H1 (cell line): Measurements from ENCODE around the gene INSM1. TPM values are rescaled to one million over a fixed set of nuclear protein-coding genes. Genes with fewer than 3 reads are reported as not detected.

Experiments
- CTCF ChIA-PET: fragments of 300-600 bp; sonication (Branson Sonifier 250); formaldehyde crosslinking; loops from one replicate; lab custom pipeline; 2021; ENCODE audit not compliant: partially characterized antibody; lab: Charles Lee
- POLR2A ChIA-PET: fragments of 300-600 bp; sonication (Branson Sonifier 250); formaldehyde crosslinking; loops from one replicate; lab custom pipeline; 2021; ENCODE audit warnings: inconsistent platforms; ENCODE audit not compliant: partially characterized antibody; lab: Charles Lee
- DNase-seq, 2 experiments: peaks; one replicate each; pipeline versions ENCODE4 v3.0.0 to v3.0.0-alpha.2; 2010 to 2022; ENCODE audit warnings: low spot score in 2 of 2, low read depth in 1 of 2, mixed read lengths in 1 of 2
- FAIRE-seq: peaks from 2 replicates; lab custom pipeline; 2011; peaks lifted over from hg19 to GRCh38; lab: Jason Lieb, UNC
- H2AFZ ChIP-seq: 2 replicates; pipeline ENCODE4 v1.8.1; 2012; ENCODE audit warnings: low read length, inconsistent platforms
- H2AK5ac ChIP-seq: 2 replicates; pipeline ENCODE4 v1.6.1; 2013; ENCODE audit warnings: low read depth, low read length
- H2BK120ac ChIP-seq: replicated peaks from 2 replicates; pipeline ENCODE3; 2013; ENCODE audit warnings: low read depth, low read length, inconsistent platforms
- H2BK12ac ChIP-seq: 2 replicates; pipeline ENCODE4 v1.6.1; 2013; ENCODE audit warnings: low read depth, low read length
- H2BK15ac ChIP-seq: 2 replicates; pipeline ENCODE4 v1.6.1; 2013; ENCODE audit warnings: low read length
- H2BK20ac ChIP-seq: 2 replicates; pipeline ENCODE4 v1.6.1; 2013; ENCODE audit warnings: low read length
- H2BK5ac ChIP-seq: 2 replicates; pipeline ENCODE4 v1.6.1; 2013; ENCODE audit warnings: low read depth, low read length
- H3K14ac ChIP-seq: 2 replicates; pipeline ENCODE4 v1.6.1; 2013; ENCODE audit warnings: inconsistent platforms; ENCODE audit not compliant: insufficient read length
- H3K18ac ChIP-seq: 2 replicates; pipeline ENCODE4 v1.6.1; 2013; ENCODE audit warnings: low read length; ENCODE audit errors: extremely low read depth
- H3K23ac ChIP-seq: 2 replicates; pipeline ENCODE4 v1.6.1; 2013; ENCODE audit warnings: inconsistent platforms; ENCODE audit not compliant: insufficient read length
- H3K23me2 ChIP-seq: 2 replicates; pipeline ENCODE4 v1.6.1; 2013; ENCODE audit warnings: low read depth, low read length
- H3K27ac ChIP-seq: 2 replicates; pipeline ENCODE4 v1.6.1; 2011; ENCODE audit warnings: low read depth, low read length, inconsistent platforms
- H3K27me3 ChIP-seq, 4 experiments: replicated peaks in 1 of 4; 1 replicate in 1 of 4; 2 replicates in 3 of 4; pipeline versions ENCODE4 v1.6.1 to v1.8.1; 2011 to 2013; ENCODE audit warnings: low read length in 3 of 4, mild to moderate bottlenecking in 3 of 4, inconsistent platforms in 2 of 4, mixed read lengths in 2 of 4, moderate library complexity in 1 of 4; ENCODE audit not compliant: control insufficient read depth in 3 of 4, insufficient read depth in 3 of 4; ENCODE audit errors: extremely low read depth in 1 of 4
- H3K36me3 ChIP-seq, 4 experiments: 2 replicates each; pipeline versions ENCODE4 v1.6.1 to v1.8.1; 2011 to 2013; ENCODE audit warnings: mild to moderate bottlenecking in 4 of 4, low read length in 3 of 4, moderate library complexity in 2 of 4, control low read depth in 1 of 4, inconsistent platforms in 1 of 4; ENCODE audit not compliant: insufficient read depth in 4 of 4, control insufficient read depth in 2 of 4
- H3K4ac ChIP-seq: replicated peaks from 2 replicates; pipeline ENCODE3; 2013; ENCODE audit warnings: low read length, low read depth, mixed read lengths, inconsistent platforms; ENCODE audit not compliant: insufficient read length
- H3K4me1 ChIP-seq, 4 experiments: replicated peaks in 1 of 4; 1 replicate in 1 of 4; 2 replicates in 3 of 4; pipeline versions ENCODE4 v1.6.1 to v1.8.1; 2011 to 2013; ENCODE audit warnings: low read length in 3 of 4, inconsistent platforms in 2 of 4, mixed read lengths in 1 of 4; ENCODE audit not compliant: insufficient read depth in 4 of 4, control insufficient read depth in 3 of 4
- H3K4me2 ChIP-seq, 2 experiments: 2 replicates each; pipeline versions ENCODE4 v1.6.1 to v1.8.1; 2011 to 2013; ENCODE audit warnings: low read depth in 2 of 2, low read length in 2 of 2, control low read depth in 1 of 2, inconsistent platforms in 1 of 2, mild to moderate bottlenecking in 1 of 2; ENCODE audit not compliant: insufficient read depth in 1 of 2
- H3K4me3 ChIP-seq, 4 experiments: fragments of 200-600, 300-600 bp in 1 of 4; sonication (generic), shearing (Covaris generic), sonication (Bioruptor Twin) in 1 of 4; 2 replicates each; pipeline versions ENCODE4 v1.5.1 to v1.8.1; 2011 to 2016; ENCODE audit warnings: low read length in 4 of 4, low read depth in 3 of 4, control low read depth in 2 of 4, inconsistent platforms in 2 of 4, mild to moderate bottlenecking in 2 of 4, mixed read lengths in 1 of 4, moderate library complexity in 1 of 4; ENCODE audit not compliant: insufficient read depth in 2 of 4; ENCODE audit errors: extremely low read depth in 1 of 4
- H3K56ac ChIP-seq: replicated peaks from 2 replicates; pipeline ENCODE3; 2013; ENCODE audit warnings: low read depth, mild to moderate bottlenecking, mixed read lengths, low read length, inconsistent platforms; ENCODE audit not compliant: insufficient read length
- H3K79me1 ChIP-seq: 2 replicates; pipeline ENCODE4 v1.6.1; 2013; ENCODE audit warnings: low read depth, low read length, control low read depth
- H3K79me2 ChIP-seq, 2 experiments: 2 replicates each; pipeline versions ENCODE4 v1.6.1 to v1.8.1; 2012 to 2013; ENCODE audit warnings: low read length in 2 of 2, mild to moderate bottlenecking in 2 of 2, inconsistent platforms in 1 of 2; ENCODE audit not compliant: insufficient read depth in 2 of 2, control insufficient read depth in 1 of 2
- H3K9ac ChIP-seq, 4 experiments: replicated peaks in 1 of 4; 1 replicate in 1 of 4; 2 replicates in 3 of 4; pipeline versions ENCODE4 v1.6.1 to v1.8.1; 2011 to 2013; ENCODE audit warnings: low read depth in 3 of 4, low read length in 3 of 4, control low read depth in 2 of 4, mild to moderate bottlenecking in 2 of 4, moderate library complexity in 2 of 4, inconsistent platforms in 1 of 4; ENCODE audit errors: extremely low read depth in 1 of 4
- H3K9me3 ChIP-seq, 2 experiments: 2 replicates each; pipeline versions ENCODE4 v1.6.1 to v1.8.1; 2012 to 2013; ENCODE audit warnings: mild to moderate bottlenecking in 2 of 2, moderate library complexity in 2 of 2, control low read depth in 1 of 2, inconsistent platforms in 1 of 2, low read depth in 1 of 2, low read length in 1 of 2, mixed read lengths in 1 of 2; ENCODE audit not compliant: insufficient read depth in 2 of 2
- H4K20me1 ChIP-seq, 2 experiments: replicated peaks in 1 of 2; 2 replicates each; pipeline versions ENCODE3 to v1.8.1; 2011 to 2013; ENCODE audit warnings: inconsistent platforms in 2 of 2, low read length in 2 of 2, mild to moderate bottlenecking in 1 of 2; ENCODE audit not compliant: insufficient read depth in 2 of 2, control insufficient read depth in 1 of 2
- H4K5ac ChIP-seq: 2 replicates; pipeline ENCODE4 v1.6.1; 2013; ENCODE audit warnings: low read length, low read depth, mixed read lengths, inconsistent platforms; ENCODE audit not compliant: insufficient read length
- H4K8ac ChIP-seq: 2 replicates; pipeline ENCODE4 v1.8.0; 2013; ENCODE audit warnings: mild to moderate bottlenecking, moderate library complexity, low read length, inconsistent platforms; ENCODE audit not compliant: insufficient read depth; ENCODE audit errors: extremely low read depth
- H4K91ac ChIP-seq: replicated peaks from 2 replicates; pipeline ENCODE3; 2013; ENCODE audit warnings: low read length, mixed read lengths, inconsistent platforms; ENCODE audit not compliant: insufficient read length
- BACH1 ChIP-seq: IDR thresholded peaks from 2 replicates; pipeline ENCODE4 v1.6.1; 2012; ENCODE audit warnings: low read length, improper control_type of control experiment
- BCL11A ChIP-seq, 2 experiments: IDR thresholded peaks; one replicate each; pipeline ENCODE4 v1.6.1; 2011; ENCODE audit warnings: low read depth in 2 of 2, low read length in 2 of 2, mild to moderate bottlenecking in 2 of 2
- CHD1 ChIP-seq: IDR thresholded peaks from 2 replicates; pipeline ENCODE4 v1.6.1; 2012; ENCODE audit warnings: low read depth, low read length, improper control_type of control experiment
- HDAC6 ChIP-seq: IDR thresholded peaks from one replicate; pipeline ENCODE4 v1.7.1; 2012; ENCODE audit warnings: low read depth, mild to moderate bottlenecking, inconsistent platforms, low read length, moderate library complexity
- NANOG ChIP-seq: IDR thresholded peaks from 2 replicates; pipeline ENCODE4 v1.6.1; 2011; ENCODE audit warnings: low read length, low read depth, mild to moderate bottlenecking, inconsistent platforms; ENCODE audit not compliant: insufficient read depth, poor library complexity, severe bottlenecking
- RAD21 ChIP-seq, 2 experiments: IDR thresholded peaks in 1 of 2; conservative IDR thresholded peaks in 1 of 2; 2 replicates each; pipeline ENCODE4 v1.6.1; 2011; ENCODE audit warnings: low read depth in 2 of 2, low read length in 2 of 2, improper control_type of control experiment in 1 of 2, inconsistent platforms in 1 of 2, mild to moderate bottlenecking in 1 of 2, moderate library complexity in 1 of 2
- RNF2 ChIP-seq: fragments of 200-900, 300-1000 bp; sonication (generic); IDR thresholded peaks from 2 replicates; pipeline ENCODE4 v1.7.1; 2016; ENCODE audit warnings: borderline replicate concordance, low read depth, mild to moderate bottlenecking, antibody characterized with exemption, low read length; ENCODE audit not compliant: poor library complexity, severe bottlenecking; ENCODE audit errors: missing control alignments
- RXRA ChIP-seq: IDR thresholded peaks from 2 replicates; pipeline ENCODE4 v1.6.1; 2011; ENCODE audit warnings: low read depth, mild to moderate bottlenecking, low read length, moderate library complexity; ENCODE audit not compliant: insufficient read depth
- WGBS, 2 experiments: shearing (Covaris generic) in 1 of 2; methylation state at CpG; one replicate each; pipeline versions ENCODE4 v1.1.6 to v1.1.7; 2013 to 2015; ENCODE audit warnings: low lambda C conversion rate in 2 of 2, mixed read lengths in 2 of 2, inconsistent platforms in 1 of 2, low coverage in 1 of 2, missing lambda C conversion rate in 1 of 2; ENCODE audit not compliant: insufficient replicate concordance in 2 of 2, insufficient coverage in 1 of 2, insufficient read length in 1 of 2; ENCODE audit errors: extremely low coverage in 1 of 2, missing lambda C conversion rate in 1 of 2; 5-methylcytosine and 5-hydroxymethylcytosine counted together
- polyA plus RNA-seq, 7 experiments: library from polyadenylated mRNA; depleted of rRNA in 3 of 7; stranded (reverse) in 5 of 7; unstranded in 2 of 7; fragments of >200 nt in 5 of 7; fragments of 200-250 nt in 2 of 7; gene quantifications; 1 replicate in 5 of 7; 2 replicates in 1 of 7; 4 replicates in 1 of 7; pipeline versions ENCODE4 v1.2.1 to v1.2.3, GENCODE V29; 2011 to 2013; ENCODE audit warnings: missing spikeins in 2 of 7, mixed read lengths in 2 of 7
- total RNA-seq: library from RNA; stranded (reverse); fragmentation: NEBNext Ultra II Directional; extraction: Animal tissue kit (Norgen Biotek cat#: 25700); gene quantifications from 2 replicates; pipeline ENCODE4 v1.2.1, GENCODE V29; 2021
- TF ChIP-seq, protein P1 (sequence below): IDR thresholded peaks from 2 replicates; pipeline ENCODE4 v1.6.1; 2011; ENCODE audit warnings: low read depth, mild to moderate bottlenecking, low read length; ENCODE audit not compliant: insufficient read depth

Gene INSM1
- total and polyA plus RNA-seq, 2 of the 8 experiments (the other 6 are each of a cell fraction or from before 2014, with no cell fraction given): 0.86 to 2.5 TPM

DNA sequence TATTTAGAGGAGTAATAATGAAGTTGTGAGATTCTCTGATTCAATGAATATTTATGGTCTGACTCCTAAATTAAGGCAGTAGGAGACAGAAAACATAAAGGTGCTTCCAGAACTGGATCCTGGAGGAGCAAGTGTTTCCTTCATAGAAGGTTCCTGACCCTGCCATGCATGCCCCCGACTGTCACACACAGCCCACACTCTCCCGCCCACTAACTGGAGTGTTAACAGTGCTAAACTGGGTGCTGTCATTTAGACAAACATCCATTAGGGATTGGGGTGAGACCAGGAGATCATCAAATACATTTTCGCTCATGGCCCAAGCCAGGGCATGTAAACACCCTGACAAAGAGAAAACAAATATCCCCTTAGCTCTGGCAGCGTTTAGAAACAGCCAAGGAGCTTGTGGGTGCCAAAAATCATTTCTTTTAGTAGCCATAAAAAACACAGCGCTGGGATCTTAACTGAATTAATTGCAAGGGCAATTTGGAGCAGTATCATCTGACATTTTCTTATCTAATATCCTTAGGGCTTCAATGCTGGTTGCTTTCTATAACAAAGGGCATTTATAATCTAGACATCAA is 46.8 kb downstream of the INSM1 start:
- no peak overlapping the region for H2BK12ac ChIP-seq
- H3K4me2 ChIP-seq: no peak overlapping the region
- H2BK15ac ChIP-seq: no peak overlapping the region
- H3K9ac ChIP-seq: no peak overlapping the region
- no peak for DNase-seq
- H3K36me3 ChIP-seq: no peaks in the 10 kb centered on the region
- H3K56ac ChIP-seq: no peak overlapping the region
- 85% methylated on average over 5 of the region's 5 CpGs; no CpG with 5 or more reads in 1 of the 2 experiments for WGBS, 2 experiments
- no peak overlapping the region for H2BK20ac ChIP-seq
- peaks cover 0 to 12% (median 5%) of the 10 kb centered on the region in 4 experiments; a peak in 5 of 7 replicates for H3K4me1 ChIP-seq
- no peak overlapping the region for H2BK120ac ChIP-seq
- H3K23ac ChIP-seq: no peak overlapping the region
- H4K8ac ChIP-seq: no peak overlapping the region
- H4K20me1 ChIP-seq: no peaks in the 10 kb centered on the region
- TF ChIP-seq HDAC6 (no peak), BCL11A (IDR thresholded peaks at IDR 0.05; ENCODE audit: low read depth in 2 of 2, low read length in 2 of 2) (no peak), RAD21 (IDR thresholded peaks at IDR 0.05 in 1 of 2, conservative IDR thresholded peaks at IDR 0.05 in 1 of 2; ENCODE audit: low read depth in 2 of 2, low read length in 2 of 2) (no peak), RNF2 (no peak), BACH1 (no peak), NANOG (no peak), RXRA (no peak), CHD1 (no peak)
- TF ChIP-seq, protein P1, sequence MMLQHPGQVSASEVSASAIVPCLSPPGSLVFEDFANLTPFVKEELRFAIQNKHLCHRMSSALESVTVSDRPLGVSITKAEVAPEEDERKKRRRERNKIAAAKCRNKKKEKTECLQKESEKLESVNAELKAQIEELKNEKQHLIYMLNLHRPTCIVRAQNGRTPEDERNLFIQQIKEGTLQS: no peak
- no peak overlapping the region for H3K27ac ChIP-seq
- no peak overlapping the region for H3K4ac ChIP-seq
- H3K27me3 ChIP-seq: no peaks in the 10 kb centered on the region
- no peak overlapping the region for H2AK5ac ChIP-seq
- no peak overlapping the region for H3K4me3 ChIP-seq
- no peak overlapping the region for H4K91ac ChIP-seq
- H4K5ac ChIP-seq: no peak overlapping the region
- H3K9me3 ChIP-seq: no peaks in the 10 kb centered on the region
- no peak overlapping the region for H3K14ac ChIP-seq
- no peak overlapping the region for H2BK5ac ChIP-seq
- no peak overlapping the region for H3K18ac ChIP-seq
- H3K23me2 ChIP-seq: no peaks in the 10 kb centered on the region
- CTCF ChIA-PET: interaction anchor here (1.0 kb wide), 2 partner anchors 11 to 38 kb away, joined by 3 read pairs; no protein-coding TSS in a partner anchor
- H3K79me1 ChIP-seq: no peaks in the 10 kb centered on the region
- POLR2A ChIA-PET: interaction anchor here (1.0 kb wide), 1 partner anchor 9 kb away, joined by 3 read pairs; no protein-coding TSS in a partner anchor
- FAIRE-seq: no peak
- no peak overlapping the region for H2AFZ ChIP-seq
- no peaks in the 10 kb centered on the region for H3K79me2 ChIP-seq
